ENCODE measurements around the gene CCNE1. TPM values are rescaled to one million over a fixed set of nuclear protein-coding genes. Genes with fewer than 3 reads are reported as not detected.
"Not testable (repeated sequence)": the region's sequence is repeated elsewhere in the genome, so short reads cannot be mapped to it uniquely, and the experiment has no call there.

Gene CCNE1
- total RNA-seq, 1 donor from 2014 or later: 3.9 TPM

- no peak for TF ChIP-seq CTCF (IDR thresholded peaks at IDR 0.05)
- H3K27ac Mint-ChIP-seq (ENCODE audit: unreplicated experiment): no peak overlapping the region
- H3K4me1 Mint-ChIP-seq (ENCODE audit: unreplicated experiment): no peaks in the 10 kb centered on the region
- DNase-seq (ENCODE audit: extremely low spot score, unreplicated experiment): no peak
- H3K9me3 Mint-ChIP-seq (ENCODE audit: unreplicated experiment): no peaks in the 10 kb centered on the region
- H3K27me3 Mint-ChIP-seq (ENCODE audit: unreplicated experiment): no peaks in the 10 kb centered on the region
- H3K4me3 Mint-ChIP-seq (ENCODE audit: unreplicated experiment): no peak overlapping the region
- no peaks in the 10 kb centered on the region for H3K36me3 Mint-ChIP-seq (ENCODE audit: unreplicated experiment)
These were observed 16.2 kb upstream of the CCNE1 start for GRCh38 chr19:29795461-29796172.

GRCh38 chr19:29796173-29796573 lies 15.6 kb upstream of the CCNE1 start:
- Mint-ChIP-seq H3K36me3 (ENCODE audit: unreplicated experiment) (no peaks in the 10 kb centered on the region), H3K4me1 (ENCODE audit: unreplicated experiment) (no peaks in the 10 kb centered on the region), H3K27me3 (ENCODE audit: unreplicated experiment) (no peaks in the 10 kb centered on the region), H3K27ac (ENCODE audit: unreplicated experiment) (no peak overlapping the region), H3K9me3 (ENCODE audit: unreplicated experiment) (no peaks in the 10 kb centered on the region), H3K4me3 (ENCODE audit: unreplicated experiment) (no peak overlapping the region)
- TF ChIP-seq CTCF (IDR thresholded peaks at IDR 0.05): no peak
- no peak for DNase-seq (ENCODE audit: extremely low spot score, unreplicated experiment)

- H3K27ac Mint-ChIP-seq (ENCODE audit: unreplicated experiment): no peak overlapping the region
- TF ChIP-seq CTCF (IDR thresholded peaks at IDR 0.05): no peak
These were observed 12.9 kb upstream of the CCNE1 start for GRCh38 chr19:29798774-29799497.

GRCh38 chr19:29800100-29800825 lies 11.5 kb upstream of the CCNE1 start:
- Mint-ChIP-seq H3K4me3 (ENCODE audit: unreplicated experiment) (no peak overlapping the region), H3K27ac (ENCODE audit: unreplicated experiment) (no peak overlapping the region)

More at GRCh38 chr19:29798774-29799497, 12.9 kb upstream of the CCNE1 start:
- H3K4me1 Mint-ChIP-seq (ENCODE audit: unreplicated experiment): no peaks in the 10 kb centered on the region
- H3K4me3 Mint-ChIP-seq (ENCODE audit: unreplicated experiment): no peak overlapping the region
- no peaks in the 10 kb centered on the region for H3K9me3 Mint-ChIP-seq (ENCODE audit: unreplicated experiment)
- H3K27me3 Mint-ChIP-seq (ENCODE audit: unreplicated experiment): no peaks in the 10 kb centered on the region
- no peak for DNase-seq (ENCODE audit: extremely low spot score, unreplicated experiment)
- H3K36me3 Mint-ChIP-seq (ENCODE audit: unreplicated experiment): no peaks in the 10 kb centered on the region

GRCh38 chr19:29803951-29804350 lies 7.8 kb upstream of the CCNE1 start:
- H3K4me1 Mint-ChIP-seq (ENCODE audit: unreplicated experiment); H3K27ac Mint-ChIP-seq (ENCODE audit: unreplicated experiment); H3K36me3 Mint-ChIP-seq (ENCODE audit: unreplicated experiment); DNase-seq (ENCODE audit: extremely low spot score, unreplicated experiment); H3K9me3 Mint-ChIP-seq (ENCODE audit: unreplicated experiment); H3K27me3 Mint-ChIP-seq (ENCODE audit: unreplicated experiment); H3K4me3 Mint-ChIP-seq (ENCODE audit: unreplicated experiment): not testable (repeated sequence)

More at GRCh38 chr19:29800100-29800825, 11.5 kb upstream of the CCNE1 start:
- no peak for TF ChIP-seq CTCF (IDR thresholded peaks at IDR 0.05)
- Mint-ChIP-seq H3K4me1 (ENCODE audit: unreplicated experiment) (no peaks in the 10 kb centered on the region), H3K36me3 (ENCODE audit: unreplicated experiment) (no peaks in the 10 kb centered on the region), H3K27me3 (ENCODE audit: unreplicated experiment) (no peaks in the 10 kb centered on the region), H3K9me3 (ENCODE audit: unreplicated experiment) (no peaks in the 10 kb centered on the region)
- no peak for DNase-seq (ENCODE audit: extremely low spot score, unreplicated experiment)

Measured in osteocyte (in vitro differentiated cells).